ENCODE results near the gene NUPR1.

GRCh38 chr16:28531777-28532744 is 6.7 kb downstream of the NUPR1 start:
- TF ChIP-seq, protein P1, sequence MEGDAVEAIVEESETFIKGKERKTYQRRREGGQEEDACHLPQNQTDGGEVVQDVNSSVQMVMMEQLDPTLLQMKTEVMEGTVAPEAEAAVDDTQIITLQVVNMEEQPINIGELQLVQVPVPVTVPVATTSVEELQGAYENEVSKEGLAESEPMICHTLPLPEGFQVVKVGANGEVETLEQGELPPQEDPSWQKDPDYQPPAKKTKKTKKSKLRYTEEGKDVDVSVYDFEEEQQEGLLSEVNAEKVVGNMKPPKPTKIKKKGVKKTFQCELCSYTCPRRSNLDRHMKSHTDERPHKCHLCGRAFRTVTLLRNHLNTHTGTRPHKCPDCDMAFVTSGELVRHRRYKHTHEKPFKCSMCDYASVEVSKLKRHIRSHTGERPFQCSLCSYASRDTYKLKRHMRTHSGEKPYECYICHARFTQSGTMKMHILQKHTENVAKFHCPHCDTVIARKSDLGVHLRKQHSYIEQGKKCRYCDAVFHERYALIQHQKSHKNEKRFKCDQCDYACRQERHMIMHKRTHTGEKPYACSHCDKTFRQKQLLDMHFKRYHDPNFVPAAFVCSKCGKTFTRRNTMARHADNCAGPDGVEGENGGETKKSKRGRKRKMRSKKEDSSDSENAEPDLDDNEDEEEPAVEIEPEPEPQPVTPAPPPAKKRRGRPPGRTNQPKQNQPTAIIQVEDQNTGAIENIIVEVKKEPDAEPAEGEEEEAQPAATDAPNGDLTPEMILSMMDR (IDR thresholded peaks at IDR 0.05) = no peak
- TF ChIP-seq POLR2A (IDR thresholded peaks at IDR 0.05) = peak in 1 of 2 donors; percentile 45
